ENCODE measurements around the gene PRDX5.
A peak's percentile ranks its signal among the peaks of the same experiment; 100 is the strongest.
"Not testable (repeated sequence)": the region's sequence is repeated elsewhere in the genome, so short reads cannot be mapped to it uniquely, and the experiment has no call there.

PRDX5 gene

GRCh38 chr11:64306563-64306875 lies 11.4 kb upstream of the PRDX5 start:
- peaks cover 4% of the 10 kb centered on the region for H3K27me3 Mint-ChIP-seq (ENCODE audit: low read depth)
- H3K9me3 Mint-ChIP-seq = no peaks in the 10 kb centered on the region
- peak overlapping the region; percentile 98 for H3K4me3 Mint-ChIP-seq
- H3K27ac Mint-ChIP-seq = peak overlapping the region; percentile 87
- peaks cover 11% of the 10 kb centered on the region for H3K36me3 Mint-ChIP-seq (ENCODE audit: low read depth)
- H3K4me1 Mint-ChIP-seq (ENCODE audit: low read depth) = peaks cover 22% of the 10 kb centered on the region
- no peak for DNase-seq (ENCODE audit: low spot score)

GRCh38 chr11:64306876-64307622 lies 10.9 kb upstream of the PRDX5 start:
- DNase-seq (ENCODE audit: low spot score) = no peak
- no peak overlapping the region for H3K27ac Mint-ChIP-seq
- H3K4me1 Mint-ChIP-seq (ENCODE audit: low read depth) = peaks cover 22% of the 10 kb centered on the region
- no peaks in the 10 kb centered on the region for H3K27me3 Mint-ChIP-seq (ENCODE audit: low read depth)
- peaks cover 11% of the 10 kb centered on the region for H3K36me3 Mint-ChIP-seq (ENCODE audit: low read depth)
- no peaks in the 10 kb centered on the region for H3K9me3 Mint-ChIP-seq
- peak overlapping the region; percentile 98 for H3K4me3 Mint-ChIP-seq

GRCh38 chr11:64307795-64308194 lies 10.1 kb upstream of the PRDX5 start:
- Mint-ChIP-seq H3K27ac (peak overlapping the region; percentile 47), H3K4me3 (peak overlapping the region; percentile 43), H3K4me1 (ENCODE audit: low read depth) (peaks cover 25% of the 10 kb centered on the region), H3K36me3 (ENCODE audit: low read depth) (peaks cover 14% of the 10 kb centered on the region)
- H3K27me3 Mint-ChIP-seq (ENCODE audit: low read depth); DNase-seq (ENCODE audit: low spot score); H3K9me3 Mint-ChIP-seq: not testable (repeated sequence)

- no peaks in the 10 kb centered on the region for H3K9me3 Mint-ChIP-seq
- H3K4me3 Mint-ChIP-seq = no peak overlapping the region
- peaks cover 19% of the 10 kb centered on the region for H3K4me1 Mint-ChIP-seq (ENCODE audit: low read depth)
- peaks cover 32% of the 10 kb centered on the region for H3K36me3 Mint-ChIP-seq (ENCODE audit: low read depth)
- H3K27ac Mint-ChIP-seq = peak overlapping the region; percentile 37
- DNase-seq (ENCODE audit: low spot score) = no peak
- no peaks in the 10 kb centered on the region for H3K27me3 Mint-ChIP-seq (ENCODE audit: low read depth)
Measured at GRCh38 chr11:64312947-64313346, 5.0 kb upstream of the PRDX5 start.

- no peaks in the 10 kb centered on the region for H3K9me3 Mint-ChIP-seq
- no peaks in the 10 kb centered on the region for H3K27me3 Mint-ChIP-seq (ENCODE audit: low read depth)
- H3K27ac Mint-ChIP-seq = peak overlapping the region; percentile 33
- DNase-seq (ENCODE audit: low spot score) = no peak
- peaks cover 32% of the 10 kb centered on the region for H3K36me3 Mint-ChIP-seq (ENCODE audit: low read depth)
- H3K4me1 Mint-ChIP-seq (ENCODE audit: low read depth) = peaks cover 19% of the 10 kb centered on the region
- no peak overlapping the region for H3K4me3 Mint-ChIP-seq
Measured at GRCh38 chr11:64313491-64314145, 4.3 kb upstream of the PRDX5 start.

- no peak for DNase-seq (ENCODE audit: low spot score)
- Mint-ChIP-seq H3K4me1 (ENCODE audit: low read depth) (peaks cover 23% of the 10 kb centered on the region), H3K27ac (no peak overlapping the region), H3K36me3 (ENCODE audit: low read depth) (peaks cover 32% of the 10 kb centered on the region), H3K27me3 (ENCODE audit: low read depth) (no peaks in the 10 kb centered on the region), H3K9me3 (no peaks in the 10 kb centered on the region), H3K4me3 (no peak overlapping the region)
Measured at GRCh38 chr11:64314146-64314804, 3.6 kb upstream of the PRDX5 start.

GRCh38 chr11:64314805-64315561 lies 2.9 kb upstream of the PRDX5 start:
- Mint-ChIP-seq H3K4me3 (peak overlapping the region; percentile 26), H3K36me3 (ENCODE audit: low read depth) (peaks cover 35% of the 10 kb centered on the region), H3K27me3 (ENCODE audit: low read depth) (no peaks in the 10 kb centered on the region), H3K9me3 (no peaks in the 10 kb centered on the region), H3K27ac (no peak overlapping the region), H3K4me1 (ENCODE audit: low read depth) (peaks cover 25% of the 10 kb centered on the region)
- DNase-seq (ENCODE audit: low spot score) = no peak

- Mint-ChIP-seq H3K4me3 (peak overlapping the region; percentile 97), H3K36me3 (ENCODE audit: low read depth) (peaks cover 37% of the 10 kb centered on the region), H3K4me1 (ENCODE audit: low read depth) (peaks cover 24% of the 10 kb centered on the region), H3K27ac (peak overlapping the region; percentile 100)
- not testable (repeated sequence) for H3K9me3 Mint-ChIP-seq; DNase-seq (ENCODE audit: low spot score); H3K27me3 Mint-ChIP-seq (ENCODE audit: low read depth)
Measured at GRCh38 chr11:64315667-64316526, 2.0 kb upstream of the PRDX5 start.

- DNase-seq (ENCODE audit: low spot score) = peak; percentile 40
- H3K36me3 Mint-ChIP-seq (ENCODE audit: low read depth) = peaks cover 42% of the 10 kb centered on the region
- peaks cover 25% of the 10 kb centered on the region for H3K4me1 Mint-ChIP-seq (ENCODE audit: low read depth)
- peak overlapping the region; percentile 97 for H3K4me3 Mint-ChIP-seq
- H3K27me3 Mint-ChIP-seq (ENCODE audit: low read depth) = no peaks in the 10 kb centered on the region
- H3K27ac Mint-ChIP-seq = peak overlapping the region; percentile 100
- no peaks in the 10 kb centered on the region for H3K9me3 Mint-ChIP-seq
Measured at GRCh38 chr11:64316672-64317324, 1.1 kb upstream of the PRDX5 start.

- H3K36me3 Mint-ChIP-seq (ENCODE audit: low read depth) = peaks cover 42% of the 10 kb centered on the region
- peaks cover 24% of the 10 kb centered on the region for H3K4me1 Mint-ChIP-seq (ENCODE audit: low read depth)
Measured at GRCh38 chr11:64317325-64317960, 478 bp upstream of the PRDX5 start, which contains the start of gene TRMT112. Gene TRMT112, minus strand, starts transcription at chr11:64317559. Its CDS starts 33 bp downstream, at chr11:64317526.

GRCh38 chr11:64318766-64319761 lies 1.1 kb downstream of the PRDX5 start:
- no peaks in the 10 kb centered on the region for H3K9me3 Mint-ChIP-seq
- DNase-seq (ENCODE audit: low spot score) = no peak
- peaks cover 36% of the 10 kb centered on the region for H3K36me3 Mint-ChIP-seq (ENCODE audit: low read depth)
- peak overlapping the region; percentile 97 for H3K4me3 Mint-ChIP-seq
- no peaks in the 10 kb centered on the region for H3K27me3 Mint-ChIP-seq (ENCODE audit: low read depth)
- H3K27ac Mint-ChIP-seq = peak overlapping the region; percentile 100
- peaks cover 21% of the 10 kb centered on the region for H3K4me1 Mint-ChIP-seq (ENCODE audit: low read depth)

More at GRCh38 chr11:64317325-64317960, 478 bp upstream of the PRDX5 start, which contains the start of gene TRMT112:
- peak within 1 kb of the TSS; percentile 100 for H3K27ac Mint-ChIP-seq
- peak within 1 kb of the TSS; percentile 97 for H3K4me3 Mint-ChIP-seq
- DNase-seq (ENCODE audit: low spot score) = peak; percentile 97
- no peaks in the 10 kb centered on the region for H3K9me3 Mint-ChIP-seq
- H3K27me3 Mint-ChIP-seq (ENCODE audit: low read depth) = no peaks in the 10 kb centered on the region
